HG03432 (cell line): ENCODE data around the gene GSK3A.
A peak's percentile ranks its signal among the peaks of the same experiment; 100 is the strongest.

Experiments used
- ATAC-seq: cut with Tn5 transposase; IDR thresholded peaks from one replicate; pipeline ENCODE4 v1.9.1; 2021; ENCODE audit warnings: mild to moderate bottlenecking, moderate library complexity; ENCODE audit not compliant: unreplicated experiment

The GSK3A gene

DNA sequence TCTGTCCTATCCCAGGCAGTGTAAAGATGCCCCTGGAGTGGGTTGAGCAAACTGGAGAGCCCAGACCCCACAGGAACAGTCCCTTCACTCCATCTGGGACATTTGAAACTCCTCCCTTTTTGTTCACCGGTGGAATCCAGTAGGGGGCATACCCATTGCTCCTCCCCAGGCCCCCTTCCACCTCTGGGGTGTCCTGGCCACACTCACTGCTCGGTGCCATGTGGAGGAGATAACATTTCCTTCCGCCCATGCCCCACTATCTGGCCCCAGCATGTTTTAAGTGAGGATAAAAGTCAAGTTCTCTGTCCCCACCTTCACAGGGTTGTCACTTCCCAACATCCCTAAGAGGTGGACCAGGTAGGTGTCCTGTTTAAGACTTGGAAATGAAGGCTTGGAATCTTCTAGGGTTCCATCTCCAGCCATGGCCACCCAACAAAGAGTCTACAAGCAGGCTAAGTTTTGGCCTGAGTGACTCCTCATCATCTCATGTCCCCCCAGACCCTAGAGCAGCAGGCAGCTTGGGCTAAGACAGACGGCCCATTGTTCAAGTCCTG, 13.0 kb downstream of the GSK3A start:
- ATAC-seq, result no peak

DNA sequence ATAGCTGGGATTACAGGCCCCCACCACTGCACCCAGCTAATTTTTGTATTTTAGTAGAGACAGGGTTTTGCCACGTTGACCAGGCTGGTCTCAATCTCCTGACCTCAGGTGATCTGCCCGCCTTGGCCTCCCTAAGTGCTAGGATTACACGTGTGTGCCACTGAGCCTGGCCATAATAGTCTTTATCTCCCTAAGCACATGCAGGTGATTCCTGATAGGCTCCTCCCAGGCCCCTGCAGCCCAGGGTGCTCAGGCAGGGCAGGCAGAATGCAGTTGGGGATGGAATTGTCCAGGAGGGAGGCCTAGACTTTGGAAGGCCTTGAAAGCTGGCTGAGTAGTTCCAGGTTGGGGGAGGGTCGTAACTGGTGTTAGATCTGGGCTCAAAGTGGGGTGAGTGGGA, 13.8 kb downstream of the GSK3A start:
- no peak for ATAC-seq

DNA sequence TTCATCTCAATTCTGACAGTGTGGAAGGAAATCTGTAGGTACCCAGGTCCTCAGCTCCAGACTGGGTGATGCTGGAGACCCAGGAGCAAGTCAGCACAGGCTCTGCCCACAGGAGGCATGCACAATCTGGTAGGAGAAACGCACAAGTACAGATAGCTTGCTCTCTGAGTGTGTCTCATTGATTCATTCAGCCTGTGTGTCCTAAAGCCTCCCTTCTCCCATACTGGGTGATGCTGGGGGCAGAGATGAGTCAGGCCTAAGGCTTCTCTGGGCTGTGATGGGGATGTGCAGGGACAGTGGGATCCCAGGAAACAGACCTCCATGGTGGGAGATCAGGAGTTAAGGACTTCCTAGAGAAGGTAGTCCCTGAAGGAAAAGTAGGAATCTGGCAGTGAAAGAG, 15.5 kb downstream of the GSK3A start:
- no peak for ATAC-seq

DNA sequence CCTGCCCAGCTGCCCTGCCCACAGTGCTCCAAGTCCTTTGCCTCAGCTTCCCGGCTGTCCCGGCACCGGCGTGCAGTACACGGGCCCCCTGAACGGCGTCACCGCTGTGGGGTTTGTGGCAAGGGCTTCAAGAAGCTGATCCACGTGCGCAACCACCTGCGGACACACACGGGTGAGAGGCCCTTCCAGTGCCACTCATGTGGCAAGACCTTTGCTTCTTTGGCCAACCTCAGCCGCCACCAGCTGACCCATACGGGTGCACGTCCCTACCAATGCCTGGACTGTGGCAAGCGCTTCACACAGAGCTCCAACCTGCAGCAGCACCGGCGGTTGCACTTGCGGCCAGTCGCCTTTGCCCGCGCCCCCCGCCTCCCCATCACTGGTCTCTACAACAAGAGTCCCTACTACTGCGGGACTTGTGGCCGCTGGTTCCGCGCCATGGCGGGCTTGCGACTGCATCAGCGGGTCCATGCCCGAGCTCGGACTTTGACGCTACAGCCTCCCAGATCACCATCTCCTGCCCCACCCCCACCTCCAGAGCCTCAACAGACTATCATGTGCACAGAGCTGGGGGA, 16.6 kb downstream of the GSK3A start:
- ATAC-seq, result no peak

DNA sequence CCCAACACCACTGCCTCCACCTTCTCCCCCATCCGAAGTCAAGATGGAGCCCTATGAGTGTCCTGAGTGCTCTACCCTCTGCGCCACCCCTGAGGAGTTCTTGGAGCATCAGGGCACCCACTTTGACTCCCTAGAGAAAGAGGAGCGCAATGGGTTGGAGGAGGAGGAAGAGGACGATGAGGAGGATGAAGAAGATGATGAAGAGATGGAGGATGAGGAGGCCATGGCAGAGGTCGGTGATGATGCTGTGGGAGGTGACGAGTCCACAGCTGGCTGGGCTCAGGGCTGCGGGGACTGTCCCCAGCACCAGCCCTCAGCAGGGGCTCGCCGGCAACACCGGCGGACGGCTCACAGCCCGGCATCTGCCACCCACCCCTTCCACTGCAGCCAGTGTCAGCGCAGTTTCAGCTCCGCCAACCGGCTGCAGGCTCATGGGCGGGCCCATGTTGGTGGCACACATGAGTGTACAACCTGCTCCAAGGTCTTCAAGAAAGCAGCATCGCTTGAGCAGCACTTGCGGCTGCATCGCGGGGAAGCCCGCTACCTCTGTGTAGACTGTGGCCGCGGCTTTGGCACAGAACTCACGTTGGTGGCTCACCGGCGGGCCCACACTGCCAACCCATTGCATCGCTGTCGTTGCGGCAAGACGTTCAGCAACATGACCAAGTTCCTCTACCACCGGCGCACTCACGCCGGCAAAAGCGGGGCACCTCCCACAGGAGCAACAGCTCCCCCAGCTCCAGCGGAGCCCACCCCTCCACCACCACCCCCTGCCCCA, 17.3 kb downstream of the GSK3A start:
- ATAC-seq, result no peak

DNA sequence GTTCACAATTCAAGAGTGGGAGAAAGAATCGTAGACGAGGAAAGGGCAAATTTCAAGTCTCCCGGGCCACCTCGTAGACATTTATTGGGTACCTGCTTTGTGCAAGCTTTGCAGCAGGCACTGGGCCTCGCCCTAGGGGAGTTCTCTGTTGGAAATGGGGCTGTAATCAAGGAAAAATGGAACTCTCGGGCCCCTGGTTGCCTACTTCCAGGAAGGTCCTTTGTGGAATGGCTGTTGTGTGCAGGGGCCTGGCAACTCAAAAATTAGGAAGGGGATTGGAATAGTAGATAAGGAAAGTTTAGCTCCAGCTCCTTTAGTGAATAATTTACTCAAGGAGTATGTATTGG, 21.7 kb downstream of the GSK3A start:
- ATAC-seq, result no peak

DNA sequence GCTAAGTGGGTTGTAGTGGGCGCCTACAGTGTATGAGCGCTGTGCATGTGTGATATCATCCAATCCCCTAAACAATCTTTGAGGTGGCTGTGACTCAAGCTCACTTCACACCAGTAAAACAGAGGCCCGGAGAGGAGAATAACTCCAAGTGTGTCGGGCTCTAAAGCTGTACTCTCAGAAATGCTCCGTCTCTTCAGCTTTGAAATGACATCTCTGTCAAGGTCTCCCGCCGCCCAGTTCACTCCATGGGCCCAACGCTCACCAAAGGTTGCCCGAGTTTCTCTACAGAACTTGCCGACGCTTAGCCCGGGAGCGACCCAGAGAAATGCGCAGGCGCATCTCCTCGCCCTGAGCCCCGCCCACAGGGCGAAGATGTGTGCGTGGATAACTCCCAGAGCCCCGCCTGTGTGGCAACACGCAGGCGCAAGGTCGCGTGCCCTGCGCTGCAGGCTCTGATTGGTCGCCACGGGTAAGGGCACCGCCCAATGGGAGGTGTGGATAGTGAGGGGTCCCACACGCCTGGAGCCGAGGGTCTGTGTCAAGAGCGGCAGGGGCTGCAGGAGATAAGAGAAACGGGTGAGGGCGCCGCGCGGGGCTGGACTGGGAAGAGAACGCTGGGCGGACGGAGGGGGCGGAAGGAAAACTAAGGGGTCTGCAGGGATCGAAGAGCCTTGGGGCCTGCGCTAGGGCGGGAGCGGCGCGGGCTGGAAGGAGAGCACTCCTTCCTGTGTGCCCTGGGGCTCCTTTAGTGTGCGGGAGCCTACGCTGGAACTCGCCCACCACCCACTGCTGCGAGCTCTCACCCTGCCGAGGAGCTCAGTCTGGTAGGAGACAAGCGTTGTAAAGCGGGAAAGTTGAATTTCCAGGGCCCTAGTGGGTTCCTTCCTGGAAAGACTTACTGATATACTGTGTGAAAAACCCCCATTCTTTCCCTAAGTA, 22.3 kb downstream of the GSK3A start, which contains the start of gene ZNF526:
Gene ZNF526 (plus strand): TSS at position 501 of the 939 bp plus-strand sequence. CDS start 4,092 bp downstream, outside the sequence.
- ATAC-seq, result peak; percentile 74

DNA sequence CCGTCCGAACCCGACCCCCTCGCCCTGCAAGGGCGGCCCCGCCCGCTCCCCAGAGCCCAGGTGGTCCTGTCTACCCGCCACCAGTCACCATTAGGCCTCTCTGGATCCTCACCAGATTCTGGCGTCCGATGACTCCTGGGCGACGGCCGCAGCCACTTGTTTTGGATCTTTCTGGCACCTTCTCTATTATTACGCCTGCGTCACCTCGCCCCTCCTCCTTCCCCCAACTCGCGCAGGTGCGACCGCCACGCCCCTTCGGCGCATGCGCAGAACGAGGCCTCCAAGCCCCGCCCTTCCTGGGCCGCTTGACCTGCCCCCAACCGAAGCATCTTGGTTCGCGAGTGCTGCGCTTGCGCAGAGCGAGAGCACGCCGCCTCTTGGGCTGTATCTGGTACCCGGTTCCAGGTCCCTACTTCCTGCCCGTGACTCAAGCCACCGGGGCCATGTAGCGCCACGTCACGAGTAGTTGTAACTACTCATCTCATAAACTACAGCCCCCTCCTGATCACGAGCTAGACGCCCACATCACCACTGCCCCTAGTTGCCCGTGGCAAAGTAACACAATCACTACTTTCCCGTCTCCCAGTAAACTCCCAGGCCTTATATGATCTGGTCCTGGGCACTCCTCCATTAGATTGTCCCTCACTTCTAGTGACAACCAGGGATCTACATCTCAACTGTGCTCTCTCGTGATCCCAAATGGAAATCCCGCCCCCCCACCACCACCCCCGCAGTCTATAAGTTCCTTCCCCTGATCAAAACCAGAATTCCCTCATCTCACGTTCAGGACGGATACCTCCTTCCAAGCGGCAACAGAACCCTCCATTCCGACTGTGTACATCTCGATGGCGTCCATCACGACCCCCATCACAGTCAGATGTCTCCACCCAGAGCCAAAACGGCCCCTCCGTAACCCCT, 24.6 kb downstream of the GSK3A start, which contains the start of gene DEDD2:
Gene DEDD2 (minus strand): TSS at position 158 of the 918 bp plus-strand sequence. CDS start 670 bp downstream, outside the sequence.
- ATAC-seq, result peak; percentile 71

DNA sequence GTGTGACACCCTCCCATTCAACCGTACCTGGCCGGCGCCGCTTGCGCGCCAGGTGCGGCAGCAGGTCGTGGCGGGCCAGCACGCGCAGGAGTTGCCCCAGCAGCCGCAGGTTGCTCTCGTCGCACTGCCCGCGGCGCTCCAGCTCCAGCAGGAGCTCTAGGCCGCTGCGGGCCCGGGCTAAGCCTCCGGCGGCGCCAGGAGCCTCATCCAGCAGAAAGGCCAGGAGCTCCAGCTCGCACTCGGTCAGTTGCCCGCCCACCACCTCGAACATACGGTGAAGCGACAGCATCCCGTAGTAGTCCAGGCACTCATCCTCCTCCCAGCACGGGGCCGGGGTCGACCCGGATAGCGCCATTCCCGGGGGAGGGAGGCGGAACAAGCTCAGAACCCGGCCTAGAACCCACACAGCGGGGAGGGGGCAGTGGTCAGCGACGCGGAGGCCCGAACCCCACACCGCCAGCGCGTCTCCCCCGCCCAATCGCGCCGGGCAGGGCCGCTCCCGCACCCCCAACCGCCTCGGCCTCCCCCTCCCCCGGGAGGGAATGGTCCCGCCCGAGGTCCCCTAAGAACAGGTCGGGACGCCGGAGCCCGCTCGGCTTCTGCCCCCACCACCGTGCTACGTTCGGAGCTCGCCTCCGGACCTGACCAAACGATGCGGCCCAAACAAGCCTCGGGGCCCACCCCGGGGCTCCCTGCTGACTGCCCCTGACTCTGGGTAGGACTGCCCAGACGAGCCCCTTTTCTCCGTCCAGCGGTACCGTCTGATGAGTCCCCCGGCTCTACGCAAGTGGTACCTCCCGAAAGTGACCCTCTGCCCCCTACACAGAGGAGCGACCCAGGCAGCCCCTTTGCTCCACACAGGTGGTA, 25.5 kb downstream of the GSK3A start:
- peak; percentile 14 for ATAC-seq

DNA sequence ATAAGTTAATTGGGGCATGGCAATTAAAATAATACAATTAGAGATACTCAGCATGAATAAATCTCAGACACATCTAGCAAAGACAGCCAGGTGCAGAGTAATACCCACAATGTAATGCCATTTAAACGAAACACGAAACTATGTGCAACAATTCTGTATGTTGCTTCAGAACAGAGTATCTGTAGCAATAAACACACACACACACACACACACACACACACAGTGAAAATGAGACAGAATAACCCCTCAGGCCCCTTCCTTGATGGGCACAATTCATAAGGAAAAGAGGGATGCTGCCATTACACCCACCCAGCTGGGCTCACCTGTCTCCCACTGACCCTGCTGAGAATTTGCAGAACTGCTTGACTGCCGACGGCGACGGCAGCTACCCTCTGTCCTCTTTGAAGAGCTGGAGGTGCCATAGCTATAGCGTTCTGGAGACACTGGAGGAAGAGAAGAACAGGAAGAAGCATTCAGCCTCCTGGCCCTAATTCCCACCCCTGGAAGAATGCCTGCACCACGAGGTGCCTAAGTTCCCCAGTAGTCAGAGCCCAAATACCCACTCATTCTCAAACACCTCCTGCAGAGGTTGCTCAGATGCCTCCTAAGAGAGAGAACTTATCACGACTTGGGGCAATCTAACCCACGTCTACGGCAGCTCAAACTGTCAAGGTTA, 27.5 kb downstream of the GSK3A start:
- no peak for ATAC-seq

DNA sequence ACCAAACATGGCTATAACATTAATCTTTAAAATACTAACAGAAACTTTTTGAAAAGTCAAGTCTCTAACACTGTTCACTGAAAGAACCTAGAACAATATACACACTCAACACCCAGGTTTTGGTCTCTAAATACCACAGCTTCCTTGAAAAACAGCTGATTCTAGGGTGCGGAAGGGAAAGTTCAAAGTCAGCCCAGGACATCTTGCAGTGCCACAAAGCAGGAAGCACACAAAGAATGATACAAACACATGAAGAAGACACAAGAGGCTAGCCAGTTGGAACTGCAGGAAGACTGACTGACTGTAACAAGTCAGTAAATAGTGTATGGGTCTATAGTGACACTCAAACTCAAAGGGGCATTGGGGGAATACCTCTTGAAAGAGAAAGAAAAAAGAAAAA, 29.5 kb downstream of the GSK3A start:
- no peak for ATAC-seq

DNA sequence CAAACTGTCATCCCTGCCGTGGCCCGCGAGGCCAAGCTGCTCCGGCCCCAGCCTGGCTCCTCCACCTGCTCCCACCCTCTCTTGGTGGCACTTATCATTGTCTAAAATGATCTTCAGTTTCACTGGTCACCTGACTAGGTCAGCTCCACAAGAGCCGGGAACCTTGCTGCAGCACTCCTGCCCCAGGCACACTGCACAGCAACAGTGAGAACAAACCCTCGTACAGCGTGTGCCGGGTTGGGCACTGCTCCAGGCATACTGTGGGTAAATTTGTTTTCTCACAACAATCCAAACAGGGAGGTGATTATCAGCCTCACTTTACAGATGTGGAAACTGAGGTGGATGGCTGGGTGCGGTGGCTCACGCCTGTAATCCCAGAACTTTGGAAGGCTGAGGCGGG, 33.8 kb downstream of the GSK3A start:
- ATAC-seq, result no peak

DNA sequence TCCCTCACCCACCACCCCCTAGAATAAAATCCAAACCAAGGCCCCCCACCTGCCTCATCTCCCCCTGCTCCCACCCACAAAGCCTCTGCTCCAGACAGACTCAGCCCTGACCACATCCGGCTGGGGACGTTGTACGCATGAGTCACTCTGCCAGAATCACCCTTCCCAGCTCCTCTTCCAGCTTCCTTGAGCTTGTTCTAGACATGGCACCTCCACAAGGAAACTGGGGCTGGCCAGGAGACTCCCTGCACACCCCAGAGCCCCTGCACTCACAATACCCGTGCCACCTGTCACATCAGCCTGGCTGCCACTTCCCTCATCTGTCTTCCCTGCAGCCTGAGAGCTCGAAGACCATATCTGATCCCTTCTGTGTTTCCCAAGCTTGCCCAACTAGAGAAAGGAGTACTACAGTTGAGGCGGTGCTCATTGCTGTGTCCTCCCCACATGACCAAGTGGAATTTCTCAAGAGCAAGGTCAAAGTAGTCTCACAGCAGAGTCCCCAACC, 34.6 kb downstream of the GSK3A start:
- no peak for ATAC-seq

DNA sequence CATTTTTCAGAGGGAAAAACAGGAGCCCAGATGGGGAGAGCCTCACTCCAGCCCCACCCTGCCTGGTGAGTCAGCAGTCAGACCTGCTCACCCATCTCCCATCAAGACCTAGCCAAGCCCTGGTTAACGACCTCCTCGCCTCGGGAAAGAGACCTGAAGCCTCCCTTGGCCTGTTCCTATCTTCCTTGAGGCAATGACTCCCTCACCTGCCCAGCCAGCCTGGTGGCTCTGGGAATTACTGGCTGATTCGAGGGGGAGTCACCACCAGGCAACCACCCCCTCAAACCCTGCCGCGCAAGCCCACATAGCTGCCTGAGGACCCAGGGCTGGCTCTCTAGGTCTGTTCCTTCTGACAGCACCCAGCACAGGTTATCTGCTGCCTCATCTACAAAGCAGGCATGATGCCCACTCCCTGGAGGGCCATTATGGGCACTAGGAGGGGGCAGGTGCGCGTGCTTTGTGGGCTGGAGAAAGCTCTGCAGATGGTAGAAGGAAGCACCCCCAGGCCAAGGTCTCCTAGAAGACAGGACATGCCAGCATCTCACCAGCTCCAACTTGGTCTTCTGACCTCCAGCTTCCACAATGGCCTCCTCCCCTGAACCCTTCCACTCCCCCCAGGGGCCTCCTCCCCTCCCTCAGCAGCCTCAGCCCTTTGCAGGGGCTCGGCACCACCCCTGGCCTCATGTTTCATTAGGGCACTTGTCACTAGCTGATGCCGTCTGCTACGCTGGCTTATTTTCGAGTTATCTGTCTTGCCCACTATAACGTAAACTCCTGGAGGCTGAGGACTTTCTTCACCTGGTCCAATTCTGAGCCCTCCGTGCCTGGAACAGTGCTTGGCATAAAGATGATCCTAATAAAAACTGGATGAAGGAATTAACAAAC, 35.3 kb downstream of the GSK3A start:
- no peak for ATAC-seq

DNA sequence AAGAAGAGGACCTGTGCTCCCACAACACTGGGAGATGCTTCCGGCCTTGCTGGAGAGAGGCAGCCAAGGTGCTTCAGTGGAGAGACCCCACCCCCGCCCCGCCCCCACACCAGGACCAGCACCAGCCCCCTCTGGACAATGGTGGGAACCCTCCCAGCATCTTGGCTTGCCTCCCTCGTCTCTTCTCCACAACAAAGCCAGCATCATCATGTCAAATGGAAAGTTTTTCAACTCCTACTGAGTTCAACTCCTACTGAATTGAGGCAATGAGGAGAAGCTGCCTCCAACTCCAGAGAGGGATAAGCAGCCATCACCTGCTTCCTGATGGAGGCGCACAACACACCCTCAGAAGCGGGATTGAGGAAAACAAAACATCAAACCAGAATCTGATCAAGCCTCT, 37.7 kb downstream of the GSK3A start:
- no peak for ATAC-seq

DNA sequence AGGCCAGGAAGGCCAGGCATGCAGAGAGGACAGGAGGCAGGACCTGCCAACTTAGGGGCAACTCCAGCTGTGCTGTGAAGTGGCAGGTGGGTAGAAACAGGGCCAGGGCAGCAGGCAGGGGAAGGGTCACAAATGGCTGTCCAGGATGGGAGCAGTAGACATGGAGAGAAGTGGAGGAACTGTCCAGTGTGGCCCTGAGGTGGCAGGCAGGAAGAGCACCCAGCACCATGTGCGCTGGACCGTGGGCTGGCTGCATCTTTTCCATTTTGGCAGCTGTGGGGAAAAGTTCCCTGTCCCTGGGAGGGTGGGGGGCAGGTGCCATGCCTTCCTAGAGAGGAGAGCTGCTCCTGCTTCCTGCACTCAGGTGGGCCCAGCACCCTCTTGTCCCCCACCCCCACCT, 38.7 kb downstream of the GSK3A start:
- no peak for ATAC-seq

DNA sequence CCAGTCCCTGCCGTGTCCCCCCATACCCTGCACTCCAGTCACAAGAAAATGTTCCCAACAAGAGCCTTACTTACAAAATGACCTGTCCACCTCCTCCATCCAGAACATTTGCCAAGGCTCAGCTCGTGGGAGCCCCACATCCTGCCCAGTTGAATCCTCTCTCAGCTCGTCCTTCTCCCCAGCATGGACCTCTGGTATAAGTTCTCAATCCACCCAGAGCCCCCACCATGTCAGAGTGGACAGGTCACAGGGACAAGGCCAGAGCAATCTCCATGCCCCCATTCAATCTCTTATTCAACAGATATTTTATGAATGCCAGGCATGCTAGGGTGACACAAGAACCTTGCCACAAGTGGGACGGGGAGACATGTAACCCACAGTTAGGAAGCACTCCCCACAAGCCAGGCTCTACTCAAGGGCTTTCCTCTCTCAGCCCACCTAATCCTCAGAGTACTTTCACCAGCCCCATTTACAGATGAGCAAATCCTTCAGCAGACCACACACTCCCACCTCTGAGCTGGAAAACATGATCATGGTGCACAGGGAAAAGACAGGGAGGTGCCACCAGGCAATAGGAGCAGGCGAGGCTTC, 40.0 kb downstream of the GSK3A start:
- ATAC-seq, result no peak
